ENCODE results near the gene YEATS4. TPM values are rescaled to one million over a fixed set of nuclear protein-coding genes. Genes with fewer than 3 reads are reported as not detected.

The YEATS4 gene
- total RNA-seq, 1 experiment from 2014 or later: 20.9 TPM

DNA sequence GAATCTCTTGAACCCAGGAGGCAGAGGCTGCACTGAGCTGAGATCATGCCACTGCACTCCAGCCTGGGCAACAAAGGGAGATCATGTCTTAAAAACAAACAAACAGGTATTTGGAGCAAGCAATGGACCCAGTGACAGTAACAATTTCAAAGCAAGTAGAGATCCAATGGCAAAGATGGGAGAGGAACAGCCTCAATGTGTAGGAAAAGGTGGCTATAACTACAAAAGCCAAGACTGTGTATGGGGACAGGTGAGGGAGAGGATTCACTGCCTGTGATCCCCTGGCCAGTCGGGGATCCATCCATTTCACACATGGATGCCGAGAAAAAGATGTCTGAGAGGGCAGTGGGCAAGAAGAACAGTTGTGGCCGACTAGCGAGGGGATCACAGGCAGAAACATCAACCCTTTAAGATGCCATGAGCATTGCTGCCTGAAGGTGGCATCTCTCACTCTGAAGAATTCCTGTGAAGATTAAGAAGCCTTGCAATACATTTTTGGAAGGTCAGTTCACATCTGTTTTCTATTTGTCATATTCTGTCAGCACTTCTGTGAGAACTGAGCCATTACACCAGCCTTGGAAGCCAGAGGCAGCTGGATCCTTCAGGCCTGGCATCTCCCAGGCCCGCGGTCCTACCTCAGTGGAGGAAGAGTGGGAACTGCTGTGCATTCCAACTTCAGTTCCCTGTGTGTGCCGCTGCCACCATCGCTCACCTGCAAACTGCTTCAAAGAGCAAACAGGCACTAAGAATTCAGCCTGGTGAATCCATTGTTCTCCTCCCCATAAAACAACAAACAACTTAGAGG lies 56.1 kb downstream of the YEATS4 start:
- CTCF ChIA-PET: no interaction called here
- no peak overlapping the region for H3K27ac ChIP-seq (ENCODE audit: low read length)
- intact Hi-C loops (cut with micrococcal nuclease; ENCODE audit: unreplicated experiment) (no loop called here), in situ Hi-C loops (cut with HindIII; ENCODE audit: low pct_unique_long_range_greater_than_20kb, low sequenced_read_pairs) (no loop called here)
- H3K36me3 ChIP-seq (ENCODE audit: control insufficient read depth, insufficient read depth, low read length): no peaks in the 10 kb centered on the region
- BruUV-seq (replicated peaks): no TSS peak
- POLR2A ChIA-PET: no interaction called here
- DNase-seq (ENCODE audit: low read depth, low spot score) (no peak), ATAC-seq (peak; percentile 90)
- H3K27me3 ChIP-seq (ENCODE audit: control insufficient read depth, insufficient read depth, low read length): no peaks in the 10 kb centered on the region
- H3K4me3 ChIP-seq (ENCODE audit: low read depth in 2 of 2, low read length in 2 of 2): no peak overlapping the region
- H3K9me3 ChIP-seq (ENCODE audit: control insufficient read depth, insufficient read depth, low read depth, low read length): no peaks in the 10 kb centered on the region
- no peaks in the 10 kb centered on the region for H3K4me1 ChIP-seq (ENCODE audit: control insufficient read depth, insufficient read depth, low read length)
- TF ChIP-seq, protein P1, sequence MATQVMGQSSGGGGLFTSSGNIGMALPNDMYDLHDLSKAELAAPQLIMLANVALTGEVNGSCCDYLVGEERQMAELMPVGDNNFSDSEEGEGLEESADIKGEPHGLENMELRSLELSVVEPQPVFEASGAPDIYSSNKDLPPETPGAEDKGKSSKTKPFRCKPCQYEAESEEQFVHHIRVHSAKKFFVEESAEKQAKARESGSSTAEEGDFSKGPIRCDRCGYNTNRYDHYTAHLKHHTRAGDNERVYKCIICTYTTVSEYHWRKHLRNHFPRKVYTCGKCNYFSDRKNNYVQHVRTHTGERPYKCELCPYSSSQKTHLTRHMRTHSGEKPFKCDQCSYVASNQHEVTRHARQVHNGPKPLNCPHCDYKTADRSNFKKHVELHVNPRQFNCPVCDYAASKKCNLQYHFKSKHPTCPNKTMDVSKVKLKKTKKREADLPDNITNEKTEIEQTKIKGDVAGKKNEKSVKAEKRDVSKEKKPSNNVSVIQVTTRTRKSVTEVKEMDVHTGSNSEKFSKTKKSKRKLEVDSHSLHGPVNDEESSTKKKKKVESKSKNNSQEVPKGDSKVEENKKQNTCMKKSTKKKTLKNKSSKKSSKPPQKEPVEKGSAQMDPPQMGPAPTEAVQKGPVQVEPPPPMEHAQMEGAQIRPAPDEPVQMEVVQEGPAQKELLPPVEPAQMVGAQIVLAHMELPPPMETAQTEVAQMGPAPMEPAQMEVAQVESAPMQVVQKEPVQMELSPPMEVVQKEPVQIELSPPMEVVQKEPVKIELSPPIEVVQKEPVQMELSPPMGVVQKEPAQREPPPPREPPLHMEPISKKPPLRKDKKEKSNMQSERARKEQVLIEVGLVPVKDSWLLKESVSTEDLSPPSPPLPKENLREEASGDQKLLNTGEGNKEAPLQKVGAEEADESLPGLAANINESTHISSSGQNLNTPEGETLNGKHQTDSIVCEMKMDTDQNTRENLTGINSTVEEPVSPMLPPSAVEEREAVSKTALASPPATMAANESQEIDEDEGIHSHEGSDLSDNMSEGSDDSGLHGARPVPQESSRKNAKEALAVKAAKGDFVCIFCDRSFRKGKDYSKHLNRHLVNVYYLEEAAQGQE (IDR thresholded peaks at IDR 0.05; ENCODE audit: insufficient read depth in 1 of 2, low read depth in 2 of 2, low read length in 1 of 2): no peak
- no peak for TF ChIP-seq POLR2AphosphoS5 (IDR thresholded peaks at IDR 0.05; ENCODE audit: low read depth, low read length)
- TF ChIP-seq CTCF (IDR thresholded peaks at IDR 0.05): peak; percentile 84
- TF ChIP-seq SIN3A (IDR thresholded peaks at IDR 0.05; ENCODE audit: borderline replicate concordance, insufficient read depth, low read depth, low read length): no peak

DNA sequence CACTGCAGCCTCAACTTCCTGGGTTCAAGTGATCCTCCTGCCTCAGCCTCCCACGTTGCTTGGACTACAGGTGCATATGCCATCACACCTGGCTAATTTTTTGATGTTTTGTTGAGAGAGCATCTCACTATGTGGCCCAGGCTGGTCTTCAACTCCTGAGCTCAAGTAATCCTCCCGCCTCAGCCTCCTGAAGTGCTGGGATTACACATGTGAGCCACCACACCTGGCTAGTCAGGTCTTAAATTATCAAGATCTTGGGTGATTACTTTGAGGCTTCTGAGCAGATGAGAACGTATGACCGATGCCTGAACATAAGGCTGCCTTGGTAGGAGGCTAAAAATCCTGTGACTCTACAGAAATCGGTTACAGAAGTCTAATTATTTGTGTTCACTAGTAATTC lies 57.7 kb downstream of the YEATS4 start:
- no peaks in the 10 kb centered on the region for H3K36me3 ChIP-seq (ENCODE audit: control insufficient read depth, insufficient read depth, low read length)
- no peak for DNase-seq (ENCODE audit: low read depth, low spot score)
- CTCF ChIA-PET: no interaction called here
- H3K9me3 ChIP-seq (ENCODE audit: control insufficient read depth, insufficient read depth, low read depth, low read length): no peaks in the 10 kb centered on the region
- no peak overlapping the region for H3K27ac ChIP-seq (ENCODE audit: low read length)
- H3K27me3 ChIP-seq (ENCODE audit: control insufficient read depth, insufficient read depth, low read length): no peaks in the 10 kb centered on the region
- intact Hi-C loops (cut with micrococcal nuclease; ENCODE audit: unreplicated experiment): no loop called here
- TF ChIP-seq SIN3A (IDR thresholded peaks at IDR 0.05; ENCODE audit: borderline replicate concordance, insufficient read depth, low read depth, low read length): no peak
- TF ChIP-seq CTCF (IDR thresholded peaks at IDR 0.05): no peak
- TF ChIP-seq TCF7L2 (IDR thresholded peaks at IDR 0.05; ENCODE audit: low read depth, low read length): no peak
- no peak for ATAC-seq
- H3K4me1 ChIP-seq (ENCODE audit: control insufficient read depth, insufficient read depth, low read length): no peaks in the 10 kb centered on the region
- POLR2A ChIA-PET: no interaction called here
- BruUV-seq (replicated peaks): no TSS peak
- in situ Hi-C loops (cut with HindIII; ENCODE audit: low pct_unique_long_range_greater_than_20kb, low sequenced_read_pairs): no loop called here
- H3K4me3 ChIP-seq (ENCODE audit: low read depth in 2 of 2, low read length in 2 of 2): no peak overlapping the region

All from Panc1 (cell line).